HG03565 (cell line): ENCODE measurements around the gene DAAM2.

Experiments
- ATAC-seq: cut with Tn5 transposase; IDR thresholded peaks from one replicate; pipeline ENCODE4 v1.9.1; 2021; ENCODE audit warnings: mild to moderate bottlenecking, moderate library complexity; ENCODE audit not compliant: unreplicated experiment

DAAM2 gene

DNA sequence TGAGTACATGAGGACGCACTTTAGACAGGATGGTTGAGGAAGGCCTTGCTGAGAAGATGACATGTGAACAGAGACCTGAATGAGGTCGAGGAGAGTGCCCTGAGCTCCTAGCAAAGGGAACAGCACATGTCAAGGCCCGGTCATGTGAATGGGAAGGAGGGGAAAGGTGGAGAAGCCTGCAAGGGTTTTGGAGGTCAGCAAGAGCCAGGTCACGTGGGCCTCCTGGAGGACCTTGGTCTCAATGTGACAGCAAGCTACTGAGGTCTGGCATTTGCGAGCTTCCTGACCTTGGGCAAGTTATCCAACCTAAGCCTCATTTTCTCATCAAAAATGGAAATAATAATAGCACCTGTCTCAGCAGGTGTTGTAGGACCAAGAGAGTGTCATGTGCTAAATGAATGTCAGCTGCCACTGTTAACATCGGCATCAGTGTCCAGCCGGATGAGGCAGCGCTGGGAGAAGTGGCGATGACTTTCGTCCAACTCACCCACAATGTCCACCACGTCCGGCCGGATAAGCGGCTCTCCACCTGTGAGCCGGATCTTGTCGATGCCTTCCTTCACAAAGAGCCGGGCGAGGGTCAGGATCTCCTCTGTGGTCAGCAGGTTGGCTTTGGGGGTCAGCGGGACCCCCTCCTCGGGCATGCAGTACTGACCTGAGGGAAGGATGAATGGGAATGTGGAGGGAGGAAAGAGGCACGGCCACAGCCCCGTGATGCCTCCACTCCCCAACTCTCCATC, 133.2 kb downstream of the DAAM2 start:
- ATAC-seq, result no peak

DNA sequence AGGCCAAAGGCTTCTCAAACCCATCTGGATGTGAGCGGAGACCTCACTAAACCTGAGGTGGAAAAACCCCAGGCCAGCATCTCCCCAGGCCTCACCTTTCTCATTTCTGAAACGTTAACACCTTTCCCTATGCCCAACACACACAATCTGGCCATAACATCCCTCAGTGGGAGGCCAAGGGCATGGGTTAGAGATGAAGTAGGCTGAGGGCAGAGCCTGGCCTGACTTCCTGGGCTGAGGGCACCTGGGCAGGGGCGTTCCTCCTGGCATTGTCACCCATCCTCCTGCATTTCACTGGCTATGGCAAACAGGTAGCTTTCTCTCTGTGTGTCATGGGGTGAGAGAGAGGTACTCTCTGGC, 133.7 kb downstream of the DAAM2 start:
- no peak for ATAC-seq

DNA sequence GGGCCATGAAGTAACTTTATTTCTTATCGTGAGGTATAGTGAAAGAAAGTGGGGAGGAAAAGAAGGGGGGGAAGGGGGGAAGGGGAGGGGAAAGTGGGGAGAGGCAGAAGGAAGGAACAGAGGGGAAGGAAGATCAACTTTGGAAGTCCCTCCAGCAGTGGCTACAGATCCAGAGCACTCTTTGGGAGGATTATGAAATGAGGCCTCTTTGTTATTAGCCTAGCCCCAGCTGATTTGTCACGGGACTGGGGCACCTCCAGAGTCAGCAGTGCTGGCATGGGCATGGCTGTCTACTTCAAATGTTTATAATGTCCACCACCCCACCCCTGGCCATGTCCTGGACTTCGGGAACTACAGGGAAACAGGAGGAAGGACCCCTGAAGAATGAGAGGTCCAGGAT, 134.5 kb downstream of the DAAM2 start:
- ATAC-seq, result no peak

DNA sequence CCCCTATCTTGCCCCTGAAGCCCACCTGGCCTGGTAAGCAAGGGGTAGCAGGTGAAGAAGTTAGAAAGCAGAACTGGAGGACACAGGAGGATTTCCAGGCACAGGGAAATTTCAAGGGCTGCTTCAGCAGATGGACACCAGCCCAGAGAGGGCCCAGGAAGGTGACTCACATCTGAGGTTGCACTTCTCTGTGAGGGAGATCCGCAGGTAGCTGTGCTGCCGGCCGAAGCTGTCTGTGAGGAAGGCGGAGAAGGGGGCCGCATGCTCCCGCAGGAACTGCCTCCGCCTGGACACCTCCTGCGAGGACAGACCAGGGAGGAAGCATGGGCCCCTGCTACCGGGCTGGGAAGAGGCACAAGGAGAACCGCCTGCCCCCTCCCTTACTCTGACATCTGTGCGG, 135.0 kb downstream of the DAAM2 start:
- no peak for ATAC-seq

DNA sequence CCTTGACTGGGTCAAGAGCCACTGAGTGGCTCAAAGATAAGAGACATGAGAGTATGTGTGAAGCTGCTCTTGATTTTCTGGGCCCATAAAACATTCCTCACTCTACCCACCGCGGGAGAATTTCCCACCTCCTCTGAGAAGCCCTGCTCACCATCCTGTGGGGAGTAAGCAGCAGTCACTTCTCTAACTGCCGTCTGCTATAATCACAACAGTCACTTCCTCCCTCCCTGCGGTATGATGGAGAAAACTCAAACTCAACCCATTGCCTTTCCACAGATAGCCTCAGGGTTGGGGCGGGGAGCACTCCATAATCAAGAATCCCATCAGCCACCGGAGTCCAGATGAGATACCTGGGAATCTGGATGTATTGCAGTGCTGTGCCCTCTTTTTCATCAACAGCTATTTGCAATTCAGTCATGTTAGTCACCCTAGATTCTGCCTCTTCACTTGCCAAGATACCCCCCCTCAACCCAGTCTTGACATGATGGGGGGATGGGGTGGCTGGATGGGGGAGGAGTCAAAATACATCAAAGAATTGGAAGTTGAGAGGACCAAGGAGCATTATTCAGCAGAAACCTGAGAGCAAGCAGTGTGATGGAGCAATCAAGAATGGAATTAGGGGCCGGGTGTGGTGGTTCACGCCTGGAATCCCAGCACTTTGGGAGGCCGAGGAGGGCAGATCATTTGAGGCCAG, 137.0 kb downstream of the DAAM2 start:
- ATAC-seq, result no peak

DNA sequence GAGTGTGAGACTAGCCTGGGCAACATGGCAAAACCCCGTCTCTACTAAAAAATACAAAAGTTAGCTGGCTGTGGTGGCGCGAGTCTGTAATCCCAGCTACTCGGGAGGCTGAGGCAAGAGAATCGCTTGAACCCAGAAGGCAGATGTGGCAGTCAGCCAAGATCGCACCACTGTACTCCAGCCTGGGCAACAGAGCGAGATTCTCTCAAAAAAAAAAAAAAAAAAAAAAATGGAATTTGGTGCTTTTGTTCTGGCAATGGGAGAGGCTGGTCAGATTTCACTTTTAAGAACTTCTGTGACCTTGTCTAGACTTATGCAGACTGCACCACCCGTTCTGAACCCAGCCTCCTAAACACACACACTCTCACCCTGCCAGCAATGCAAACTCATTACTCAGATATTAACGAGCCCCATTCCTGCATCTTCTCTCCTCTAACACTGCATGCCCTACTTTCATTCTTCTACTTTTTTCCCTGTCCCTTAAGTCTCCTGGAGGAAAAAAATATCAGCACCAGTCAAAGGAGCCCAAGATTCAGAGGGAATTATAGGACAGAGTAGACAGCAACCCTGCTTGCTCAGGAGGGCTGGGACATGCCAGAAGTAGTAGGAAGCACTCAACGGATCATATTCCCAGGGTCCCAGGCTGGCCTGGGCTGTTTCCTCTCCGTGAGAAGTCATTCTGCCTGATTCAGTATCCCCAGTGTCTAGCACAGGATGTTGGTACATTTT, 137.7 kb downstream of the DAAM2 start:
- ATAC-seq, result no peak

DNA sequence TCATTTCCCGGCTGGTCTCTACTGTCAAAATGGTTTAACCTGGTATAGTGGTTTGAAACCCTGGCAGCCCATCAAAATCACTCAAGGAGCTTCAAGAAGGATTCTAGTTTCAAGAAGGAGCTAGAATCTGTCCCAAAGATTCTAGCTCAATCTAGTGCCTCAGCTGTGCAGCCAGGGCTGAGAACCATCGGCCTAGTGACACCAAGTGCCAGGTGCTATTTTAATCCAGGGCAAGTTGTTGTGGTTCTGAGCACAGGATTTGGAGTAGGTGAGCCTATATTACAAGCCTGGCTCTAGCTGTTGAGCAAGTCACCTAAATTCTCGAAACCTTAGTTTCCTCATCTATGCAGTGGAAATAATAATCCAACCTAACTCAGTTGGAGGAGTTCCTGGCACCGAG, 138.4 kb downstream of the DAAM2 start:
- no peak for ATAC-seq

DNA sequence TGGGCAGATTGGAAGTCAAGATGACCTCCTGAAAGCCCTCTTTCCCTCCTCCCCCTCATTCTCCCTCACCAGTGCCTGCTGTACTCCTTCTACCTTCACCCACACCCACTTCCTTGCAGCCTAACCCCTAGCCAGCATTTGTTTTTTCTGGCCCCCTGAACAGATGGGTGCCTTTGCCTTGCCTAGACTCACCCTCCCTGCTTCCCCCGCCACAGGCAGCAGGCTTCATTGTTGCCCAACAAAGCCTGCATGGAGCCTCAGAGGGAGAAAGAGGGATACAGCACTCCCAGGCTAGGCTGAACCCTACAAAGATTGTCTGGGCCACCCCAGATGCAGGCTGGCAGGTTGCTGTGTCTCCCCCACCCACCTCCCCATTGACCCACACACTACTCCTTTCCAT, 139.4 kb downstream of the DAAM2 start:
- ATAC-seq, result no peak

DNA sequence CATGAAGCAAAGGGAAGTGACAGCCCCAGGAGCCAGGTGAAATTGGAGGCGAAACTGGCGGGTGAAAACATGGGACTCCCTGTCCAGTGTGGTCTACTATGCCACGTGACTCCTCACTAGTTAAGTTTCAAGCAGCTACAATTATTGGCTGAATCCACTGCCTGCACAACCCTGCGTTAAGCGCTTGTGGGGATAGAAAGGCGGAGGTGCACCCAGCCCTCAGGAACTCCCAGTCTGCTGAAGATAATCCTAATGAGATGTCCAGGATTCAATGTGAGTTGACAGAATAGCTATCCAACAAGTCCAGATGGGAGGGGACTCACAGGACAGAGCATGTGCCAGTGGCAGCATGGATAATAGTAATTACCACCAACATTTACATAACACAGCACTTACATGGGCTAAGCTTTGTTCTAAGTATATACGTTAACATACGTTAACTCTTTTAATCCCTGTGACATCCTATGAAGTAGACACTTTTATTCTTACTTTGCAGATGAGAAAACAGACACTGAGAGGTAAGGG, 140.3 kb downstream of the DAAM2 start:
- ATAC-seq, result no peak

DNA sequence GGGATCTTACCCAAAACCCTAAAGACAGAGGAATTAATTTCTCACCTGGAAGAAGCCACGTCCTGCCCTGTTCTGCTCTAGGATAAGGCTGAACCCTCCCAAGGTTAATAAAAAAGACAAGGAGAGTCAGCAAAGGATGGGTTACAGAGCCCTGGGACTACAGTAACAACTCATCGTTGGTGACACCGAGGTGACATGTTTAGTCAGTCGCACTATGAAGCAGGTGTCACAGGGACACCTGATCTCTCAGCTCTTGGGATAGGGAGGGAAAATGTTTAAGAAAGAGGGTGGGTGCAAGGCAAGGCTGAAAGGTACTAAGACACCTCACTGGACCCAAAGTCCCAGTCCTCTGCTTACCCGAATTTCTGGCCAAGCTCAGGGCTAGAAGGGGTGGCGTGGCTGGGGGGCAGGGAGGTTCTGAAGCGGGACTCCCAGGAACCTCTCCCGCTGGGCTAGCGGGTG, 141.5 kb downstream of the DAAM2 start:
- no peak for ATAC-seq

DNA sequence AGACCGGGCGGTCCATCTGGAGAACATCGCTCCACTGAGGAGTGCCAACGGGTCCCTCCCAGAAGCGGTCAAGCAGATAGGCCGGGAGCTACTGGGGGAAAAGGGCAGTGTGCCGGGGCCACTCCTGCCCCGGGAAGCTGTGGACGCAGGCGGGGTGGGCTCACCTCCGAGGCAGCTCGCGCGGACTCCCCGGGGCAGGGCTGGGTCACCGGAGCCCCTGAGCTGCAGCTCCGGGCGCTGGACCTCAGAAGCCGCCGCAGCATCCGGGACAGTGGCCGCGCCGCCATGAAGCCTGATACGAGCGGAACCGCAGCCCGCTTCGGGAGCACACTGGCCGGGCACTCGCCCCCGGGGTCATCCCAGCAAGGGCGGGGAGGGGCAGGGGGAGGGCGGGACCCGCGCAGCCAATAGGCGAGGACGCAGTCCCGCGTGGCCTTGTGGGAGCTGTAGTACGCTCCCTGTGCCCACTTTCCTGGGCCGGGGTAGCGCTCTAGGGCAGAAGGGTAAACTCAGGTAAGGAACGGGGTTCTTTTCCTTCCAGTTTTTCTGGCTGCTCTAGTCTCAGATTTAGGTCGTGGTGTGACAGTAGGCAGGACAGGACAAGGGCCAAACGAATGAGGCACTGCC, 142.1 kb downstream of the DAAM2 start, which contains the start of gene MOCS1:
Gene MOCS1 (minus strand): TSS at position 332 of the 627 bp plus-strand sequence. CDS start 45 bp downstream, at position 287.
- ATAC-seq, result no peak

DNA sequence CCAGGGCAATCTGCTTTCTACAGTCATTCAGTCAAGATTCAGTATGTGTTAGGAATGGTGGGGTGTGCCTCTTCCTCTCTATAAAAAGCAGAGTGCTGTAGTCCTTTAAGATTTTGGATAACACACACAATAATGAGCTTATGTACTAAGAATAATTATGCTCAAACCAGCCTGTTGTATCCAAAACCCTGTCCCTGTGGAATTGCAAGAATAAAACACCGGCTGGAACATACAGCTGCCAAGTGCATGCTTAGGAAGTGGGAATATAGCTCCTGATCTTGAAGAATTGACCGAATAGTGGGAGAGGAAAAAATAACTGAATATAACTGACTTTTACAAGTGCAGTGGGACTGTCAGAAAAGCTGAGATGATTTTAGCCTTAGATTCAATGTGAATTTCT, 143.1 kb downstream of the DAAM2 start:
- ATAC-seq, result no peak

DNA sequence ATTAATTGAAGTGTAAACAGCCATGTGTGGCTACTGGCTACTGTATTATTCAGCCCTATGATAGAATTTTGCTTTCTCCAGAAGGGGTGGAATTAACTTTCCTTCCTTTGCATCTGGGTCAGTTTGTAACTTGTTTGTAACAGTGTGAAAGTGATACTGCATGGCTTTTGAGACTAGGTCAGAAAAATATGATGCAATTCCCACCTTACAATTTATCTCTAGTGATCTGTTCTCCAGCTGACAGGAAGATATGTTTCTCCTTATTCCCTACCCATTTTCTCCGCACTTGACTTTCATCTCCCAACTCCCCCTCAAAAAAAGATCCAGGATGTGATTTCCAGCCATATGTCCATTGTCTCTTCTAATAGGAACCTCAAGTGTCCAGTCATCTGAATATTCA, 144.7 kb downstream of the DAAM2 start:
- ATAC-seq, result no peak

DNA sequence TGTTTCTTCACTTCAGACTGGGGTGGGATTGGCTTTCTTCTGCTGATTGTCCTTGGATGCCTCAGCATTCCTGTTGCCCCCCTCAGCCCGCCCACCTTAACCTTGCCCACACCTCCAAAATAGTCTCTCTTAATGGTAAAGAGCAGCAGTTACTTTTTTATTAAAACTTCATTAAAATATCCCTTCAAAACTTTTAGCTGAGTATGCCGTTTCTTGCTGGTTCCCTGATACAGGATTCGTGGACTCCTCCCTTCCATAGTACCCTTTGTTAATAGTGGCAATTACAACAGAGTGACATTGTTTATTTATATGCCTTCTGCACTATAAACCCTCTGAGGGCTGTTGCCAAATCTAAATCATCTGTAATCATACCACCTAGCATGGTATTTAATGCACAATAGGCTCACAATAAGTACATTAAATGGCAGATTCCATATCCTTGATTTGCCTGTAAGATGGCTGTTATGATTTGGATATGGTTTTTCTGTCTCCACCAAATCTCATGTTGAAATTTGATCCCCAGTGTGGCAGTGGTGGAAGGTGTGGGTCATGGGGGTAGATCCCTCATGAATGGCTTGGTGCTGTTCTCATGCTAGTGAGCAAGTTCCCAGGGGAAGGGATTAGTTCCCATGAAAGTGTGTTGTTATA, 145.6 kb downstream of the DAAM2 start:
- no peak for ATAC-seq

DNA sequence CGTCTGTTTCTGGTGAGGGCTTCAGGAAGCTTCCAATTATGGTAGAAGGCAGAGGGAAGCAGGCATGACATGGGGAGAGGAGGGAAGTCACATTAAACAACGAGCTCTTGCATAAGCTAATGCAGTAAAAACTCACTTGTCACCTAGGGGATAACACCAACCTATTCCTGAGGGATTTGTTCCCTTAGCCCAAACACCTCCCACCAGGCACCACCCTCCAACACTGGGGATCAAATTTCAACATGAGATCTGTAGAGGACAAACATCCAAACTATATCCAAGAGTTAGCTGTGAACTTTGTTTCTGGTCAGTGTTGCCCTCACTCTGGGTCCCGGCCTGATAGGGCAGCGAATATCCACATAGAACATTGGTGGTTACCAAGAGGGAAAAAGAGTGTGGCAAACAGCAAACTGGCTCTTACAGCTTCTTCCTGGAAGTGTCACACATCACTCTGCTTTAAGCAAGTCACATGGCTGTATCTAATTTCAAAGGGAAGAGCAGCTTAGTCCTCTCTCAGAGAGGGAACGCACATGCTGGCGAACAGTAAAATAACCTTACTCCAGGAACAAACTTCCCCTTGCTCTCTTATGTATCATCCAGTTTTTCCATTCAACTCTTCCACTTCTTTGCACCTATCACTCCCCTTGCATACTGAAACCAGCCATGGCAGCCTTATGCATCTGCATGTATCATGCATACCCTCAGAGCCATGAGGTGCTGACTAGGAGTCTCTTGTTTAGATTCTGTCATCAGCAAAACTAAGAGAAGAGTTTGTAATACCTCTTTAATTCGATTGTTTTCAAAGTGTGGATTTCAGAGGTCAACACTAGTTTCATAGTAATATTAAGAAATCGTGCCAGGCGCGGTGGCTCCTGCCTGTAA, 146.8 kb downstream of the DAAM2 start:
- no peak for ATAC-seq

DNA sequence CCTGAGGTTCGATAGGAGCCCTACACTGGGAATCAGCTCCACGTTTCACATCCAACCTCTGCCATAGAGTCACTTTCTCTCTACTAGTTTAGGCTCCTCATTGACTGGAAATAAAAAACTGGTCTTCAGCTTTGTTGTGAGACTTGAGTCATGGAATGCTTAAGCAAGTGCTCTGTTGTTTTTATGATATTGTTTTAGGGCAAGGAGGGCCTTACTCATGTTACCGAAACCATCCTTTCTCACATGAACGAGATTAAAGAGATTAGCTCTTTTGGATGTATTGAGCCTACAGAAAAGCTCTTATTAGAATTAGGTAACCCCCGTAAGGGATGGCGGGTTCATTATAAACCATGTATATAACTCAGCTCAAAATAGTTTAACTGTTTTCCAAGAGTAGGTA, 149.0 kb downstream of the DAAM2 start:
- ATAC-seq, result no peak

DNA sequence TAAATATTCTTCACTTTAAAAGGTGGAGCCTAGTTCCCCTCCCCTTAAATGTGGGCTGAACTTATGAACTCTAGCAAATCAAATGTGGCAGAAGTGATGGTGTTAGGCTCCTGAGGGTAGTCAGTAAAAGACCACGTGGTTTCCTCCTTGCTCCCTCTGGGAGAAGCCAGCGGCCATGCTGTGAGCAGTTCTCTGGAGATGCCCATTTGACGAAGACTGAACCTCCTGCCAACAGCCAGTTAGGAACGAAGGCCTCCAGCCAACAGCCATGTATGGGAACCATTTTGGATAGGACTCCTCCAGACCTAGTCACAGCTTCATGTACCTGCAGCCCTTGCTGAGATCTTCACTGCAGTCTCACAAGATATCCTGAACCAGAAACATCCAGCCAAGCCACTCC, 149.6 kb downstream of the DAAM2 start:
- ATAC-seq, result no peak

DNA sequence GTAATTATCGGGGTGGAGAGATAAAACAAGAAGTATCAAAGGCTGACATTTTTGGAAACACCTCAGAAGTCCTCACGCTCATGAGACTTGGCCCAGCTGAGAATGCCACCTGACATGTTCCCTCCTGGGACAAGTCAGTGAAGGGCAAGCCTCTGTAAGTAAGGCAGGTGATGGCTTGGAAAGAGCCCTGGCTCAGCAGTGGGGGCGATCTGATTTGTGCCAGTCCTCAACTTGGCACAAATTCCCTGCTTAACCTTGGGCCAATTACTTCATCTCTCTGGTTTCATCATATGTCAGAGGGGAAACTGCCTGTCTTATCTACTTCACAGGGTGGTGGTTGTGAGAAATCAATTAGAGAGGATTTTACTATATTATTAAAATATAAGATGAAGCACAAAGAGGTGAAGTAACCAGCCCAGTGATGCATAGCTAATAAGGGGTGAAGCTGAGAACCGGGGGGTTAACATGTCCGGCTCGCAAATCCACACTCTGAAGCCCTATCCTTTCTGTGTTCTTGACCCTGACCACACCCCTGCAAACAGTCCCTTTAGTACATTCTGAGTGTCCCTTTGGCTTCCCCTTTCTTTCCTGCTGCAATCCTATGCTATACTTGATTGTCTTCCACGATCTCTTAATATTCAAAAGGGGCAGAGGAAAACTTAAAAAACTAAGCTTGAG, 150.9 kb downstream of the DAAM2 start:
- ATAC-seq, result no peak

DNA sequence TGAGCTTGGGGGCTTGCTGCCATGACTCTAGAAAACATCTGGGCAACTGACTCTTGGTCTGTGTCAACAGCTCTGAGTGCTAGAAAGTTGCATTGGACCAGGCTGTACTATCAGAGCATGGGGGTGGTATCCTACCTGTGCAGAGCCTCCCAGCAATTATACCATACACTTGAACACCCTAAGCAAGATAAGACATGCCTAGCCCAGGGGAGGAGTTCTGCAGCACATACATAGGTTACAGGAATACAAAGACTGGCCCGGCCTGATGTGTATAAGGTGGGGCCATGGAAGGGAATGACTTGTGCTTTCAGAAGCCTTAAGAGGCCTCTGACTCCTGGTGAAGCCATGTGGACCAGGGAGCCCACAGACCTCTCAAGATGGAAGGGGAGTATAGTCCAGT, 153.4 kb downstream of the DAAM2 start:
- no peak for ATAC-seq
